ENCODE measurements around the gene ROBO3. TPM values are rescaled to one million over a fixed set of nuclear protein-coding genes. Genes with fewer than 3 reads are reported as not detected.

Gene ROBO3
- total RNA-seq, 1 donor, result 18.1 TPM

- Histone ChIP-seq H3K27me3 (ENCODE audit: insufficient read depth, low read length) (no peaks in the 10 kb centered on the region), H2AFZ (ENCODE audit: low read length) (no peak overlapping the region), H4K20me1 (ENCODE audit: insufficient read depth, low read length) (no peaks in the 10 kb centered on the region), H3K9me3 (ENCODE audit: low read depth, low read length) (no peaks in the 10 kb centered on the region), H3K4me2 (ENCODE audit: insufficient read depth, low read length) (no peak overlapping the region), H3K4me3 (ENCODE audit: insufficient read depth, low read length) (no peak overlapping the region), H3K4me1 (ENCODE audit: insufficient read depth, low read length) (no peaks in the 10 kb centered on the region), H3K36me3 (ENCODE audit: insufficient read depth, low read length) (no peaks in the 10 kb centered on the region), H3K79me2 (ENCODE audit: insufficient read depth, low read length) (no peaks in the 10 kb centered on the region), H3K27ac (ENCODE audit: low read depth, low read length) (no peak overlapping the region)
- peak; percentile 67 for DNase-seq (ENCODE audit: insufficient read length, low spot score, missing footprints)
- no peak for TF ChIP-seq CTCF (IDR thresholded peaks at IDR 0.05; ENCODE audit: extremely low read depth, low read depth, low read length)
These were observed 19.7 kb downstream of the ROBO3 start for GRCh38 chr11:124884869-124885479.

GRCh38 chr11:124886476-124886875, 21.2 kb downstream of the ROBO3 start:
- Histone ChIP-seq H3K4me3 (ENCODE audit: insufficient read depth, low read length) (no peak overlapping the region), H3K79me2 (ENCODE audit: insufficient read depth, low read length) (no peaks in the 10 kb centered on the region), H2AFZ (ENCODE audit: low read length) (no peak overlapping the region), H3K9me3 (ENCODE audit: low read depth, low read length) (no peaks in the 10 kb centered on the region), H3K36me3 (ENCODE audit: insufficient read depth, low read length) (no peaks in the 10 kb centered on the region), H3K4me1 (ENCODE audit: insufficient read depth, low read length) (no peaks in the 10 kb centered on the region), H4K20me1 (ENCODE audit: insufficient read depth, low read length) (no peaks in the 10 kb centered on the region), H3K4me2 (ENCODE audit: insufficient read depth, low read length) (no peak overlapping the region), H3K27ac (ENCODE audit: low read depth, low read length) (no peak overlapping the region), H3K27me3 (ENCODE audit: insufficient read depth, low read length) (no peaks in the 10 kb centered on the region)
- TF ChIP-seq CTCF (IDR thresholded peaks at IDR 0.05; ENCODE audit: extremely low read depth, low read depth, low read length), result no peak
- peak; percentile 32 for DNase-seq (ENCODE audit: insufficient read length, low spot score, missing footprints)

- no peak for TF ChIP-seq CTCF (IDR thresholded peaks at IDR 0.05; ENCODE audit: extremely low read depth, low read depth, low read length)
- peak; percentile 64 for DNase-seq (ENCODE audit: insufficient read length, low spot score, missing footprints)
- Histone ChIP-seq H3K4me3 (ENCODE audit: insufficient read depth, low read length) (no peak overlapping the region), H4K20me1 (ENCODE audit: insufficient read depth, low read length) (no peaks in the 10 kb centered on the region), H3K9me3 (ENCODE audit: low read depth, low read length) (no peaks in the 10 kb centered on the region), H3K79me2 (ENCODE audit: insufficient read depth, low read length) (no peaks in the 10 kb centered on the region), H3K27ac (ENCODE audit: low read depth, low read length) (no peak overlapping the region), H2AFZ (ENCODE audit: low read length) (no peak overlapping the region), H3K27me3 (ENCODE audit: insufficient read depth, low read length) (no peaks in the 10 kb centered on the region), H3K36me3 (ENCODE audit: insufficient read depth, low read length) (no peaks in the 10 kb centered on the region), H3K4me2 (ENCODE audit: insufficient read depth, low read length) (no peak overlapping the region), H3K4me1 (ENCODE audit: insufficient read depth, low read length) (no peaks in the 10 kb centered on the region)
These were observed 21.9 kb downstream of the ROBO3 start for GRCh38 chr11:124886978-124887666.

- no peaks in the 10 kb centered on the region for H3K79me2 ChIP-seq (ENCODE audit: insufficient read depth, low read length)
- H3K4me1 ChIP-seq (ENCODE audit: insufficient read depth, low read length), result no peaks in the 10 kb centered on the region
- H3K4me3 ChIP-seq (ENCODE audit: insufficient read depth, low read length), result no peak overlapping the region
- no peaks in the 10 kb centered on the region for H3K27me3 ChIP-seq (ENCODE audit: insufficient read depth, low read length)
- no peak overlapping the region for H3K4me2 ChIP-seq (ENCODE audit: insufficient read depth, low read length)
- DNase-seq (ENCODE audit: insufficient read length, low spot score, missing footprints), result peak; percentile 3
- H3K27ac ChIP-seq (ENCODE audit: low read depth, low read length), result no peak overlapping the region
- no peak for TF ChIP-seq CTCF (IDR thresholded peaks at IDR 0.05; ENCODE audit: extremely low read depth, low read depth, low read length)
- no peaks in the 10 kb centered on the region for H4K20me1 ChIP-seq (ENCODE audit: insufficient read depth, low read length)
- no peak overlapping the region for H2AFZ ChIP-seq (ENCODE audit: low read length)
- H3K9me3 ChIP-seq (ENCODE audit: low read depth, low read length), result no peaks in the 10 kb centered on the region
- no peaks in the 10 kb centered on the region for H3K36me3 ChIP-seq (ENCODE audit: insufficient read depth, low read length)
These were observed 22.4 kb downstream of the ROBO3 start for GRCh38 chr11:124887667-124888013.
